IMR-90 (cell line): ENCODE results near the gene KRTAP10-1. TPM values are rescaled to one million over a fixed set of nuclear protein-coding genes. Genes with fewer than 3 reads are reported as not detected.

Experiments used
- ATAC-seq: fragments of 200-7000 bp; cut with Tn5 transposase; 2 replicates; pipeline ENCODE4 v1.9.1; 2020; ENCODE audit warnings: low read depth, mild to moderate bottlenecking, moderate library complexity
- BruUV-seq: library from RNA; stranded (reverse); fragments of 400-500 nt; replicated peaks from 2 replicates; lab custom pipeline; 2021; lab: Mats Ljungman, UMichigan
- CTCF ChIA-PET: fragments of 300-600 bp; formaldehyde crosslinking; extraction: SDS; loops from one replicate; lab custom pipeline; 2021; ENCODE audit warnings: antibody characterized with exemption; lab: Yijun Ruan, JAX
- POLR2A ChIA-PET: fragments of 300-600 bp; sonication (Branson Sonifier 250); formaldehyde crosslinking; loops from one replicate; lab custom pipeline; 2022; ENCODE audit warnings: antibody characterized with exemption; ENCODE audit not compliant: unreplicated experiment; lab: Charles Lee
- DNase-seq: peaks from one replicate; pipeline ENCODE4 v3.0.0; 2013
- H2AFZ ChIP-seq: replicated peaks from 2 replicates; pipeline ENCODE3; 2013; ENCODE audit warnings: low read length, mild to moderate bottlenecking; ENCODE audit not compliant: poor library complexity
- H2AK5ac ChIP-seq: 2 replicates; pipeline ENCODE4 v1.6.1; 2013; ENCODE audit warnings: low read depth, low read length, inconsistent platforms
- H2AK9ac ChIP-seq: replicated peaks from 2 replicates; pipeline ENCODE3; 2013; ENCODE audit warnings: mild to moderate bottlenecking, low read depth, low read length, moderate library complexity; ENCODE audit not compliant: poor library complexity
- H2BK120ac ChIP-seq: 2 replicates; pipeline ENCODE4 v1.6.1; 2013; ENCODE audit warnings: low read depth, low read length, inconsistent platforms
- H2BK15ac ChIP-seq: 3 replicates; pipeline ENCODE4 v1.6.1; 2013; ENCODE audit warnings: low read depth, low read length, inconsistent platforms
- H2BK20ac ChIP-seq: 2 replicates; pipeline ENCODE4 v1.6.1; 2013; ENCODE audit warnings: low read depth, mild to moderate bottlenecking, inconsistent platforms, low read length, moderate library complexity
- H2BK5ac ChIP-seq: 2 replicates; pipeline ENCODE4 v1.6.1; 2013; ENCODE audit warnings: mild to moderate bottlenecking, low read depth, low read length, inconsistent platforms; ENCODE audit not compliant: poor library complexity, severe bottlenecking
- H3K14ac ChIP-seq: replicated peaks from 2 replicates; pipeline ENCODE4 v1.6.1; 2013; ENCODE audit warnings: low read depth, low read length, inconsistent platforms
- H3K18ac ChIP-seq: 2 replicates; pipeline ENCODE4 v1.6.1; 2013; ENCODE audit warnings: low read depth, low read length, control low read depth
- H3K23ac ChIP-seq: 2 replicates; pipeline ENCODE4 v1.6.1; 2013; ENCODE audit warnings: low read depth, low read length, inconsistent platforms
- H3K27ac ChIP-seq: 2 replicates; pipeline ENCODE4 v1.5.1; 2013; ENCODE audit warnings: mild to moderate bottlenecking, control low read depth, low read length; ENCODE audit not compliant: insufficient read depth
- H3K27me3 ChIP-seq: 2 replicates; pipeline ENCODE4 v1.6.1; 2013; ENCODE audit warnings: low read length; ENCODE audit not compliant: control insufficient read depth, insufficient read depth
- H3K36me3 ChIP-seq: 2 replicates; pipeline ENCODE4 v1.6.1; 2013; ENCODE audit warnings: low read length, mixed read lengths; ENCODE audit not compliant: control insufficient read depth, insufficient read depth
- H3K4ac ChIP-seq: 2 replicates; pipeline ENCODE4 v1.6.1; 2013; ENCODE audit warnings: low read depth, low read length, inconsistent platforms
- H3K4me1 ChIP-seq: 2 replicates; pipeline ENCODE4 v1.6.1; 2013; ENCODE audit warnings: low read length, mixed read lengths; ENCODE audit not compliant: control insufficient read depth, insufficient read depth
- H3K4me2 ChIP-seq: 2 replicates; pipeline ENCODE4 v1.6.1; 2013; ENCODE audit warnings: low read depth, mild to moderate bottlenecking, control low read depth, low read length, moderate library complexity
- H3K4me3 ChIP-seq: 2 replicates; pipeline ENCODE4 v1.5.1; 2013; ENCODE audit warnings: low read depth, mild to moderate bottlenecking, control low read depth, low read length, moderate library complexity; ENCODE audit not compliant: insufficient read depth
- H3K56ac ChIP-seq: 2 replicates; pipeline ENCODE4 v1.6.1; 2013; ENCODE audit warnings: low read length, inconsistent platforms; ENCODE audit not compliant: insufficient read depth; ENCODE audit errors: extremely low read depth
- H3K79me1 ChIP-seq, 2 experiments: 2 replicates each; pipeline ENCODE4 v1.6.1; 2013; ENCODE audit warnings: low read length in 2 of 2, inconsistent platforms in 1 of 2, low read depth in 1 of 2
- H3K9ac ChIP-seq: 2 replicates; pipeline ENCODE4 v1.6.1; 2013; ENCODE audit warnings: low read depth, low read length, control low read depth
- H3K9me1 ChIP-seq: 2 replicates; pipeline ENCODE4 v1.6.1; 2013; ENCODE audit warnings: low read length, inconsistent platforms; ENCODE audit not compliant: insufficient read depth
- H3K9me3 ChIP-seq: 2 replicates; pipeline ENCODE4 v1.6.1; 2013; ENCODE audit warnings: low read length; ENCODE audit not compliant: control insufficient read depth, insufficient read depth
- H4K20me1 ChIP-seq: 2 replicates; pipeline ENCODE4 v1.6.1; 2013; ENCODE audit warnings: low read length, inconsistent platforms; ENCODE audit not compliant: insufficient read depth
- H4K5ac ChIP-seq: 2 replicates; pipeline ENCODE4 v1.6.1; 2013; ENCODE audit warnings: mild to moderate bottlenecking, low read depth, low read length, control low read depth
- H4K8ac ChIP-seq, 2 experiments: 2 replicates each; pipeline ENCODE4 v1.6.1; 2013; ENCODE audit warnings: low read depth in 2 of 2, low read length in 2 of 2, control low read depth in 1 of 2, inconsistent platforms in 1 of 2
- H4K91ac ChIP-seq: 2 replicates; pipeline ENCODE4 v1.6.1; 2013; ENCODE audit warnings: low read depth, low read length, inconsistent platforms; ENCODE audit not compliant: insufficient read depth
- BHLHE40 ChIP-seq: fragments of 150-350 bp; IDR thresholded peaks from 2 replicates; pipeline ENCODE4 v1.6.1; 2016; ENCODE audit warnings: mild to moderate bottlenecking, low read depth, low read length
- CEBPB ChIP-seq: IDR thresholded peaks from 2 replicates; pipeline ENCODE4 v1.6.1; 2012; ENCODE audit warnings: low read depth, low read length, improper control_type of control experiment
- CHD1 ChIP-seq: IDR thresholded peaks from 2 replicates; pipeline ENCODE4 v1.6.1; 2012; ENCODE audit warnings: low read depth, low read length, improper control_type of control experiment
- FOS ChIP-seq: fragments of 150-350 bp; IDR thresholded peaks from 2 replicates; pipeline ENCODE4 v1.6.1; 2016; ENCODE audit warnings: low read depth, low read length
- MAFK ChIP-seq: IDR thresholded peaks from 2 replicates; pipeline ENCODE4 v1.6.1; 2012; ENCODE audit warnings: low read depth, low read length, improper control_type of control experiment
- MAZ ChIP-seq: IDR thresholded peaks from 2 replicates; pipeline ENCODE4 v1.6.1; 2012; ENCODE audit warnings: low read depth, mild to moderate bottlenecking, low read length, improper control_type of control experiment, moderate library complexity, borderline replicate concordance
- MXI1 ChIP-seq: IDR thresholded peaks from 2 replicates; pipeline ENCODE4 v1.6.1; 2012; ENCODE audit warnings: low read depth, mild to moderate bottlenecking, low read length, moderate library complexity, borderline replicate concordance
- NFE2L2 ChIP-seq: fragments of 150-350 bp; IDR thresholded peaks from 2 replicates; pipeline ENCODE4 v1.6.1; 2016; ENCODE audit warnings: low read depth, mild to moderate bottlenecking, low read length
- POLR2A ChIP-seq: IDR thresholded peaks from 2 replicates; pipeline ENCODE4 v1.6.1; 2012; ENCODE audit warnings: mild to moderate bottlenecking, low read depth, low read length
- RAD21 ChIP-seq: IDR thresholded peaks from 2 replicates; pipeline ENCODE4 v1.6.1; 2012; ENCODE audit warnings: low read length, improper control_type of control experiment
- RCOR1 ChIP-seq: IDR thresholded peaks from 2 replicates; pipeline ENCODE4 v1.6.1; 2012; ENCODE audit warnings: mild to moderate bottlenecking, low read length, improper control_type of control experiment; ENCODE audit not compliant: insufficient replicate concordance
- SMC3 ChIP-seq: fragments of 150-350 bp; IDR thresholded peaks from 2 replicates; pipeline ENCODE4 v1.6.1; 2016; ENCODE audit warnings: low read depth, mild to moderate bottlenecking, antibody characterized with exemption, low read length, moderate library complexity
- WGBS, 2 experiments: methylation state at CpG; one replicate each; pipeline versions ENCODE4 v1.1.5 to v1.1.7; 2013; ENCODE audit warnings: missing lambda C conversion rate in 2 of 2; ENCODE audit not compliant: insufficient read length in 1 of 2; ENCODE audit errors: extremely low coverage in 2 of 2; 5-methylcytosine and 5-hydroxymethylcytosine counted together
- dilution Hi-C: fragments of 300-500 bp; cut with HindIII; formaldehyde crosslinking; loops from one replicate; pipeline ENCODE4 v1.14.3; 2018; ENCODE audit warnings: low sequenced_read_pairs; ENCODE audit not compliant: unreplicated experiment
- in situ Hi-C: fragments of 300-500 bp; cut with MboI; formaldehyde crosslinking; loops from 3 replicates; pipeline ENCODE4 v1.14.3; 2019; ENCODE audit warnings: low sequenced_read_pairs, inconsistent platforms, mixed read lengths
- intact Hi-C: fragments of 100-400 bp; cut with micrococcal nuclease; formaldehyde crosslinking; loops from 2 replicates; pipeline ENCODE4 v1.10.0; 2022
- polyA plus RNA-seq, 3 experiments: library from polyadenylated mRNA; depleted of rRNA; stranded (reverse); fragments of >200 nt; gene quantifications; 2 replicates each; pipeline ENCODE4 v1.2.3, GENCODE V29; 2012; ENCODE audit warnings: low replicate concordance in 1 of 3
- total RNA-seq: library from RNA; depleted of rRNA; stranded (reverse); fragments of >200 nt; gene quantifications from 2 replicates; pipeline ENCODE4 v1.2.3, GENCODE V29; 2012
- TF ChIP-seq, protein P1 (sequence below): fragments of 150-350 bp; IDR thresholded peaks from 2 replicates; pipeline ENCODE4 v1.6.1; 2016; ENCODE audit warnings: low read depth, mild to moderate bottlenecking, low read length, moderate library complexity, borderline replicate concordance
- TF ChIP-seq, protein P2 (sequence below): fragments of 150-350 bp; IDR thresholded peaks from 2 replicates; pipeline ENCODE4 v1.6.1; 2017; ENCODE audit warnings: mild to moderate bottlenecking, antibody characterized with exemption, low read length, low read depth
- TF ChIP-seq, protein P3 (sequence below): conservative IDR thresholded peaks from 2 replicates; pipeline ENCODE4 v1.5.1; 2012; ENCODE audit warnings: mild to moderate bottlenecking, low read depth, low read length, improper control_type of control experiment

KRTAP10-1 gene
- total and polyA plus RNA-seq, 2 of the 4 experiments (the other 2 are of a cell fraction): not detected

DNA sequence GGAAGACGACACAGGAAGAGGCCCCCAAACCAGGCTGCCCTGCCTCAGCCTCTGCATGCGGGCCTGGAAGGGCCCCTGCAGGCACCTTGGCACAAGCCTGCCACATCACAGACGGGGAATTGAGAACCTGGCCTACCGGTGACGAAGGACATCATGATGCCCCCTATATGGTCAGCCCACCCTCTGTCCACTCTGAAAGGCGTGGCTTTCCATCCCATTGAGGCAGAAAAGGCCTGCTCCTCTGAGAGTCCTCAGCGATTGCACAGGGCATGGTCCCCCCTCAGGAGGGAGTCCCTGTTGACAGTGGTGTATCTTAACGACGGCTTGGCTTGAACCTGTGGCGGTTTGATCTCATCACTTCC is 11.4 kb downstream of the KRTAP10-1 start:
- Histone ChIP-seq H3K36me3 (no peaks in the 10 kb centered on the region), H2AFZ (no peak overlapping the region), H2AK5ac (no peak overlapping the region), H2AK9ac (no peak overlapping the region), H2BK120ac (no peak overlapping the region), H4K8ac (no peak overlapping the region), H3K4me3 (no peak overlapping the region), H3K23ac (no peak overlapping the region), H4K91ac (no peak overlapping the region), H3K79me1 (no peaks in the 10 kb centered on the region), H2BK15ac (no peak overlapping the region), H3K27ac (no peak overlapping the region), H3K9ac (no peak overlapping the region), H3K9me3 (peaks cover 20% of the 10 kb centered on the region), H4K20me1 (no peaks in the 10 kb centered on the region), H3K4me2 (no peak overlapping the region), H3K14ac (no peak overlapping the region), H3K56ac (no peak overlapping the region), H3K4me1 (no peaks in the 10 kb centered on the region), H3K18ac (no peak overlapping the region), H3K4ac (no peak overlapping the region), H2BK5ac (no peak overlapping the region), H4K5ac (no peak overlapping the region), H2BK20ac (no peak overlapping the region), H3K9me1 (no peaks in the 10 kb centered on the region), H3K27me3 (no peaks in the 10 kb centered on the region)
- no peak for TF ChIP-seq SMC3
- no peak for TF ChIP-seq RAD21
- no peak for TF ChIP-seq FOS
- no peak for TF ChIP-seq BHLHE40
- TF ChIP-seq CHD1: no peak
- TF ChIP-seq NFE2L2: no peak
- TF ChIP-seq RCOR1: no peak
- TF ChIP-seq, protein P1, sequence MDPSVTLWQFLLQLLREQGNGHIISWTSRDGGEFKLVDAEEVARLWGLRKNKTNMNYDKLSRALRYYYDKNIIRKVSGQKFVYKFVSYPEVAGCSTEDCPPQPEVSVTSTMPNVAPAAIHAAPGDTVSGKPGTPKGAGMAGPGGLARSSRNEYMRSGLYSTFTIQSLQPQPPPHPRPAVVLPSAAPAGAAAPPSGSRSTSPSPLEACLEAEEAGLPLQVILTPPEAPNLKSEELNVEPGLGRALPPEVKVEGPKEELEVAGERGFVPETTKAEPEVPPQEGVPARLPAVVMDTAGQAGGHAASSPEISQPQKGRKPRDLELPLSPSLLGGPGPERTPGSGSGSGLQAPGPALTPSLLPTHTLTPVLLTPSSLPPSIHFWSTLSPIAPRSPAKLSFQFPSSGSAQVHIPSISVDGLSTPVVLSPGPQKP: no peak
- TF ChIP-seq, protein P2, sequence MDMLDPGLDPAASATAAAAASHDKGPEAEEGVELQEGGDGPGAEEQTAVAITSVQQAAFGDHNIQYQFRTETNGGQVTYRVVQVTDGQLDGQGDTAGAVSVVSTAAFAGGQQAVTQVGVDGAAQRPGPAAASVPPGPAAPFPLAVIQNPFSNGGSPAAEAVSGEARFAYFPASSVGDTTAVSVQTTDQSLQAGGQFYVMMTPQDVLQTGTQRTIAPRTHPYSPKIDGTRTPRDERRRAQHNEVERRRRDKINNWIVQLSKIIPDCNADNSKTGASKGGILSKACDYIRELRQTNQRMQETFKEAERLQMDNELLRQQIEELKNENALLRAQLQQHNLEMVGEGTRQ: no peak
- TF ChIP-seq MAFK: no peak
- no peak for TF ChIP-seq MXI1
- TF ChIP-seq POLR2A: no peak
- no peak for TF ChIP-seq MAZ
- no peak for TF ChIP-seq CEBPB
- TF ChIP-seq, protein P3, sequence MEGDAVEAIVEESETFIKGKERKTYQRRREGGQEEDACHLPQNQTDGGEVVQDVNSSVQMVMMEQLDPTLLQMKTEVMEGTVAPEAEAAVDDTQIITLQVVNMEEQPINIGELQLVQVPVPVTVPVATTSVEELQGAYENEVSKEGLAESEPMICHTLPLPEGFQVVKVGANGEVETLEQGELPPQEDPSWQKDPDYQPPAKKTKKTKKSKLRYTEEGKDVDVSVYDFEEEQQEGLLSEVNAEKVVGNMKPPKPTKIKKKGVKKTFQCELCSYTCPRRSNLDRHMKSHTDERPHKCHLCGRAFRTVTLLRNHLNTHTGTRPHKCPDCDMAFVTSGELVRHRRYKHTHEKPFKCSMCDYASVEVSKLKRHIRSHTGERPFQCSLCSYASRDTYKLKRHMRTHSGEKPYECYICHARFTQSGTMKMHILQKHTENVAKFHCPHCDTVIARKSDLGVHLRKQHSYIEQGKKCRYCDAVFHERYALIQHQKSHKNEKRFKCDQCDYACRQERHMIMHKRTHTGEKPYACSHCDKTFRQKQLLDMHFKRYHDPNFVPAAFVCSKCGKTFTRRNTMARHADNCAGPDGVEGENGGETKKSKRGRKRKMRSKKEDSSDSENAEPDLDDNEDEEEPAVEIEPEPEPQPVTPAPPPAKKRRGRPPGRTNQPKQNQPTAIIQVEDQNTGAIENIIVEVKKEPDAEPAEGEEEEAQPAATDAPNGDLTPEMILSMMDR: no peak
- BruUV-seq: no TSS peak
- ATAC-seq: no peak
- DNase-seq: no peak
- dilution Hi-C loops: no loop called here
- 64% methylated on average over 5 of the region's 10 CpGs; no CpG with 5 or more reads in 1 of the 2 experiments for WGBS, 2 experiments
- POLR2A ChIA-PET: no interaction called here
- intact Hi-C loops: no loop called here
- in situ Hi-C loops: no loop called here
- CTCF ChIA-PET: no interaction called here
